ENCODE data around the gene MC4R. TPM values are rescaled to one million over a fixed set of nuclear protein-coding genes. Genes with fewer than 3 reads are reported as not detected.

The MC4R gene
- total and polyA plus RNA-seq, 3 donors from 2014 or later, result not detected

DNA sequence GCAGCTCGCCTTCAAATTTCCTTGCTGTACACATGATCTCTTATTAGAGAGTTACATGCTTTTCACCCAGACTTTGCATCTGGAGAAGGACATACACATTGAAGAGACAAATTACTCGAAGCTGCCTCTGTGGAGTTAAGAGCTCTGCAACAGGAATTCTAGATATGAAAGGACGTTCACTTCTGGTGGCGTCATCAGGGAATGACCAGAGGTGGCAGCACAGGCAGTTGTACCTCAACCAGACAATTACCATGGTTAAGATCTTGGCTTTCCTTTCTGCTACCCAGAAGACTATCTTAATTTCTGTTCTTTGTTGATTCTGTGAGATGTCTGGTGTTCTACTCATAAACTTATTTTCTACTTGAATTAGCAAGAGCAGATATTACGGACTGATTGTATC, 39.1 kb upstream of the MC4R start:
- WGBS, 2 donors, result 67 to 84% methylated on average over 5 of the region's 5 CpGs
- Histone ChIP-seq H3K9me3 (no peaks in the 10 kb centered on the region), H3K4me3 (no peak overlapping the region), H3K36me3 (ENCODE audit: low read depth, missing control alignments) (no peaks in the 10 kb centered on the region), H3K4me1 (no peaks in the 10 kb centered on the region), H3K27me3 (no peaks in the 10 kb centered on the region), H3K27ac (no peak overlapping the region)
- TF ChIP-seq, protein P1, sequence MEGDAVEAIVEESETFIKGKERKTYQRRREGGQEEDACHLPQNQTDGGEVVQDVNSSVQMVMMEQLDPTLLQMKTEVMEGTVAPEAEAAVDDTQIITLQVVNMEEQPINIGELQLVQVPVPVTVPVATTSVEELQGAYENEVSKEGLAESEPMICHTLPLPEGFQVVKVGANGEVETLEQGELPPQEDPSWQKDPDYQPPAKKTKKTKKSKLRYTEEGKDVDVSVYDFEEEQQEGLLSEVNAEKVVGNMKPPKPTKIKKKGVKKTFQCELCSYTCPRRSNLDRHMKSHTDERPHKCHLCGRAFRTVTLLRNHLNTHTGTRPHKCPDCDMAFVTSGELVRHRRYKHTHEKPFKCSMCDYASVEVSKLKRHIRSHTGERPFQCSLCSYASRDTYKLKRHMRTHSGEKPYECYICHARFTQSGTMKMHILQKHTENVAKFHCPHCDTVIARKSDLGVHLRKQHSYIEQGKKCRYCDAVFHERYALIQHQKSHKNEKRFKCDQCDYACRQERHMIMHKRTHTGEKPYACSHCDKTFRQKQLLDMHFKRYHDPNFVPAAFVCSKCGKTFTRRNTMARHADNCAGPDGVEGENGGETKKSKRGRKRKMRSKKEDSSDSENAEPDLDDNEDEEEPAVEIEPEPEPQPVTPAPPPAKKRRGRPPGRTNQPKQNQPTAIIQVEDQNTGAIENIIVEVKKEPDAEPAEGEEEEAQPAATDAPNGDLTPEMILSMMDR (IDR thresholded peaks at IDR 0.05), result no peak
- TF ChIP-seq POLR2A (IDR thresholded peaks at IDR 0.05), result no peak
- DNase-seq, result no peak
- intact Hi-C loops (cut with DNase I; ENCODE audit: low total_unique reads), result no loop called here

DNA sequence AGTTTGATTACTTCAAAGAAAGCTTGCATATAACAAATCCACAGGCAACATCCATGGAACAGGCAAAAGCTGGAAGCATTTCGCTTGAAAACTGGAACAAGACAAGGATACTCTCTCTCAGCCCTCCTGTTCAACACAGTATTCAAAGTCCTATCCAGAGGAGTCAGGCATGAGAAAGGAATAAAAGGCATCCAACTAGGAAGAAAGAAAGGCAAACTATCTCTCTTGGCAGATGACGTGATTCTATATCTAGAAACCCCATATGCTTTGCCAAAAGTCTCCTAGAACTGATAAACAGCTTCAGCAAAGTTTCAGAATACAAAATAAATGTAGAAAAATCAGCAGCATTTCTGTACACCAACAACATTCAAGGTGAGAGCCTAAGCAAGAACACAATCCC, 34.1 kb upstream of the MC4R start:
- Histone ChIP-seq H3K27me3 (no peaks in the 10 kb centered on the region), H3K4me1 (no peaks in the 10 kb centered on the region), H3K4me3 (no peak overlapping the region), H3K27ac (no peak overlapping the region), H3K36me3 (ENCODE audit: low read depth, missing control alignments) (no peaks in the 10 kb centered on the region), H3K9me3 (no peaks in the 10 kb centered on the region)
- intact Hi-C loops (cut with DNase I; ENCODE audit: low total_unique reads), result no loop called here
- TF ChIP-seq POLR2A (IDR thresholded peaks at IDR 0.05), result no peak
- TF ChIP-seq, protein P1 (IDR thresholded peaks at IDR 0.05), result no peak
- DNase-seq, result no peak
- 54 to 58% methylated on average over 2 of the region's 2 CpGs for WGBS, 2 donors

DNA sequence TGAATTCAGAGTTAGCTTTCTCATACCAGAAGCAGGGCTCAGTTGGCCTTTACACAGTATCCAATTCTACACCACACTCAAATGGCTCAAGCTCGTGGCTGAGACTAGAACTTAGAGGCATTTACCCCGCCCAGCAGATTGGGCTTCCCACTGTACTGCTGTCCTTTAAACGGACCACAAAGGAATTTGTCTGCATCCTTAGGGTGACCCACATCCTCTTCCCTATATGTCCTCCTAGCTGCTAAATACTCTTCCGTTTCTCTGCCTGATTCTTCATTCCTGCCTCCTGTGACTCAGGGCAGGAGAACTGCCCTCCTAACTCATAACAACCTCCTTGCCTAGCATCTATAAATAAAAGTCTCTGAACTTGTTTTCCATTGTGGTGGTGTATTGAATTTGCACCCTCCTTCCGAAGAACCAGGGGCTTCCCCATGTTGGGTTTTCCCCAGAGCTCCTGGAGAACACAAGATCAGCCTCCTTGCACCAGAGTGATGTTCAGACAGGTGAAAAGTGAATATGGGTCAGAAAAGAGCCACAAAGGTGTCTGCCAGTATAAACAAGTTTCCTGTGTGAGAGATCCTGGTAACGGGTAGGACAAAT, 32.0 kb upstream of the MC4R start:
- Histone ChIP-seq H3K27me3 (no peaks in the 10 kb centered on the region), H3K4me3 (no peak overlapping the region), H3K36me3 (ENCODE audit: low read depth, missing control alignments) (no peaks in the 10 kb centered on the region), H3K27ac (no peak overlapping the region), H3K9me3 (no peaks in the 10 kb centered on the region), H3K4me1 (no peaks in the 10 kb centered on the region)
- WGBS, 2 donors, result 79 to 85% methylated on average over 6 of the region's 6 CpGs
- DNase-seq, result no peak
- intact Hi-C loops (cut with DNase I; ENCODE audit: low total_unique reads), result no loop called here
- TF ChIP-seq POLR2A (IDR thresholded peaks at IDR 0.05), result no peak
- TF ChIP-seq, protein P1 (IDR thresholded peaks at IDR 0.05), result no peak

DNA sequence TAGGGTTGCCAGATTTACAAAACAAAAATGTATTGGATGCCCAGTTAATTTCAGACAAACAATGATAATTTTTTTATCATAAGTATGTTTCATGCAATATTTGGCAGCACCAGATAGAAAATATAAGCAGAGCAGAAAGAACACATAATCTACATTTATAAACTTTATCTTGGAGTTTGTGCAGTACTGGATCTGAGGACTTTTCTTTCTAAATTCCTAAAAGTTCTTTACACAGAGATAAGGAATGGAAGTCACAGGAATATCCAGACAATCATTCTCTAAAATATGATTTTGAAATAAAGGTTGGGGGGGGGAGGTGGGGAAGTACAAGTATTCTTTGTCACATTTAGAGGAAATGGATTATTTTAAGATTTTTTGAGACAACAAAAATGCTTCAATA, 28.8 kb upstream of the MC4R start:
- no peaks in the 10 kb centered on the region for H3K4me1 ChIP-seq
- DNase-seq, result no peak
- H3K36me3 ChIP-seq (ENCODE audit: low read depth, missing control alignments), result no peaks in the 10 kb centered on the region
- no peak overlapping the region for H3K4me3 ChIP-seq
- no peaks in the 10 kb centered on the region for H3K9me3 ChIP-seq
- no peaks in the 10 kb centered on the region for H3K27me3 ChIP-seq
- intact Hi-C loops (cut with DNase I; ENCODE audit: low total_unique reads), result no loop called here
- TF ChIP-seq, protein P1 (IDR thresholded peaks at IDR 0.05), result no peak
- no peak for TF ChIP-seq POLR2A (IDR thresholded peaks at IDR 0.05)
- H3K27ac ChIP-seq, result no peak overlapping the region

DNA sequence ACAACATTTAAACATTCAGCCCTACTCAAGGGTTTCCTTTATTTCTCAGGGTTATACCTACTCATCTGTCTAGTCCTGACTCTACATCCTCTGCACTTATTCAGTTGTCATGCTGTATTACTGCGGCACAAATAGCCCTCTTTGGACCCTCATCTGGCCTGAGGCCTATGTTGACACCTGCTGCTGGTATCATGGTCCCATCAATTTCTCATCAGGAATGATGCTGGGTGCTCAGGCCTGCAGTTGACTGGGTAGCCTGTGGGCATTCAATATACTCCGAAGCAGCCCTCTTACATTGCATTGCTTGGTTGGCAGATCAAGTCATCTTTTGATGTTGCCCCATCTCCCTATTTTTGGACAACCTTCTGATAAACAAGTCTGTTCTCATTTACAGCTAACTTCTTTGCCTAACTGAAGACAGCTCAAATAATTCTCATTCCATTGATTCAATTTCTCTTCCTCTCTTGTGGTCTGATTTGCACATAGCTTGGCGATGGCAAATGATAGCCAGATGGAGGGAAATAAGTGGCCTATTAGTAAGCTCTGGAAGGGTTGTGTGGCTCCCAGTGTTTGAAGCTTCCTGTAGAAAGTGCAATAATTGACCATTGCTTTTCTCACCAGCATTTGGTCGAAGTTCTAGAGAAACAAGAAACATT, 19.1 kb upstream of the MC4R start:
- intact Hi-C loops (cut with DNase I; ENCODE audit: low total_unique reads), result no loop called here
- no peak overlapping the region for H3K4me3 ChIP-seq
- no peaks in the 10 kb centered on the region for H3K27me3 ChIP-seq
- no peaks in the 10 kb centered on the region for H3K9me3 ChIP-seq
- no peak for TF ChIP-seq POLR2A (IDR thresholded peaks at IDR 0.05)
- TF ChIP-seq, protein P1 (IDR thresholded peaks at IDR 0.05), result no peak
- H3K4me1 ChIP-seq, result no peaks in the 10 kb centered on the region
- H3K27ac ChIP-seq, result no peak overlapping the region
- H3K36me3 ChIP-seq (ENCODE audit: low read depth, missing control alignments), result no peaks in the 10 kb centered on the region
- 93 to 97% methylated on average over 4 of the region's 4 CpGs for WGBS, 2 donors
- DNase-seq, result no peak
